KMS-11 (cell line): Measurements from ENCODE around the gene KDM2B.

ENCODE experiments used
- H2AFZ ChIP-seq: fragments of 200-600 bp; sonication (generic); 2 replicates; pipeline ENCODE4 v1.6.1; 2016; ENCODE audit warnings: antibody characterized with exemption, mixed run types, low read depth
- H3K27ac ChIP-seq: fragments of 200-600 bp; sonication (generic); 2 replicates; pipeline ENCODE4 v1.6.1; 2016; ENCODE audit warnings: mild to moderate bottlenecking, mixed run types
- H3K27me3 ChIP-seq: fragments of 200-600 bp; sonication (generic); 2 replicates; pipeline ENCODE4 v1.6.1; 2017; ENCODE audit warnings: mild to moderate bottlenecking, low read depth, mixed run types, moderate library complexity; ENCODE audit not compliant: insufficient read depth
- H3K36me3 ChIP-seq: fragments of 200-600 bp; sonication (generic); 2 replicates; pipeline ENCODE4 v1.6.1; 2017; ENCODE audit warnings: mild to moderate bottlenecking, mixed run types; ENCODE audit not compliant: insufficient read depth
- H3K4me1 ChIP-seq: fragments of 200-600 bp; sonication (generic); 2 replicates; pipeline ENCODE4 v1.6.1; 2016; ENCODE audit warnings: mild to moderate bottlenecking, low read depth, mixed run types; ENCODE audit not compliant: poor library complexity, severe bottlenecking
- H3K4me2 ChIP-seq: fragments of 200-600 bp; sonication (generic); 2 replicates; pipeline ENCODE4 v1.7.0; 2016; ENCODE audit warnings: mild to moderate bottlenecking, mixed run types
- H3K4me3 ChIP-seq: fragments of 200-600 bp; sonication (generic); IDR thresholded peaks from 2 replicates; pipeline ENCODE4 v1.6.1; 2017; ENCODE audit warnings: low read depth, low read length, mixed read lengths; ENCODE audit not compliant: insufficient read depth
- H3K79me2 ChIP-seq: fragments of 200-600 bp; sonication (generic); 2 replicates; pipeline ENCODE4 v1.6.1; 2016; ENCODE audit warnings: low read depth, mixed run types; ENCODE audit not compliant: insufficient read depth
- H3K9ac ChIP-seq: fragments of 200-600 bp; sonication (generic); 2 replicates; pipeline ENCODE4 v1.6.1; 2016; ENCODE audit warnings: mild to moderate bottlenecking, mixed run types
- H4K20me1 ChIP-seq: fragments of 200-600 bp; sonication (generic); 2 replicates; pipeline ENCODE4 v1.6.1; 2016; ENCODE audit warnings: mild to moderate bottlenecking, mixed run types; ENCODE audit not compliant: insufficient read depth
- TF ChIP-seq, protein P1 (sequence below): fragments of 200-600 bp; sonication (generic); conservative IDR thresholded peaks from 2 replicates; pipeline ENCODE4 v1.6.1; 2017; ENCODE audit warnings: low read depth, mild to moderate bottlenecking, antibody characterized with exemption, low read length, moderate library complexity, mixed read lengths

KDM2B gene

GRCh38 chr12:121626087-121626852 is 45.4 kb upstream of the KDM2B start, which contains the start of gene ORAI1:
TSS of gene ORAI1 (plus strand) at chr12:121626530.
- Histone ChIP-seq H3K4me2 (peak within 1 kb of the TSS; percentile 78), H4K20me1 (no peaks in the 10 kb centered on the region), H3K4me1 (peaks cover 22% of the 10 kb centered on the region), H3K4me3 (no peak within 1 kb of the TSS), H3K27ac (peak within 1 kb of the TSS; percentile 71), H3K79me2 (no peaks in the 10 kb centered on the region; the same call in 1 of the 2 replicates), H3K36me3 (no peaks in the 10 kb centered on the region), H3K9ac (peak within 1 kb of the TSS; percentile 75), H2AFZ (peak within 1 kb of the TSS; percentile 76), H3K27me3 (no peaks in the 10 kb centered on the region)
- TF ChIP-seq, protein P1, sequence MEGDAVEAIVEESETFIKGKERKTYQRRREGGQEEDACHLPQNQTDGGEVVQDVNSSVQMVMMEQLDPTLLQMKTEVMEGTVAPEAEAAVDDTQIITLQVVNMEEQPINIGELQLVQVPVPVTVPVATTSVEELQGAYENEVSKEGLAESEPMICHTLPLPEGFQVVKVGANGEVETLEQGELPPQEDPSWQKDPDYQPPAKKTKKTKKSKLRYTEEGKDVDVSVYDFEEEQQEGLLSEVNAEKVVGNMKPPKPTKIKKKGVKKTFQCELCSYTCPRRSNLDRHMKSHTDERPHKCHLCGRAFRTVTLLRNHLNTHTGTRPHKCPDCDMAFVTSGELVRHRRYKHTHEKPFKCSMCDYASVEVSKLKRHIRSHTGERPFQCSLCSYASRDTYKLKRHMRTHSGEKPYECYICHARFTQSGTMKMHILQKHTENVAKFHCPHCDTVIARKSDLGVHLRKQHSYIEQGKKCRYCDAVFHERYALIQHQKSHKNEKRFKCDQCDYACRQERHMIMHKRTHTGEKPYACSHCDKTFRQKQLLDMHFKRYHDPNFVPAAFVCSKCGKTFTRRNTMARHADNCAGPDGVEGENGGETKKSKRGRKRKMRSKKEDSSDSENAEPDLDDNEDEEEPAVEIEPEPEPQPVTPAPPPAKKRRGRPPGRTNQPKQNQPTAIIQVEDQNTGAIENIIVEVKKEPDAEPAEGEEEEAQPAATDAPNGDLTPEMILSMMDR, result no peak

GRCh38 chr12:121620333-121620891 is 39.6 kb upstream of the KDM2B start:
- H3K27ac ChIP-seq, result no peak overlapping the region
- H3K27me3 ChIP-seq, result no peaks in the 10 kb centered on the region
- no peaks in the 10 kb centered on the region for H3K79me2 ChIP-seq
- H2AFZ ChIP-seq, result no peak overlapping the region
- H3K4me1 ChIP-seq, result peaks cover 2% of the 10 kb centered on the region
- no peak overlapping the region for H3K9ac ChIP-seq
- no peaks in the 10 kb centered on the region for H4K20me1 ChIP-seq
- H3K4me2 ChIP-seq, result no peak overlapping the region
- H3K36me3 ChIP-seq, result no peaks in the 10 kb centered on the region
- TF ChIP-seq, protein P1, result no peak
- H3K4me3 ChIP-seq, result no peak overlapping the region

DNA sequence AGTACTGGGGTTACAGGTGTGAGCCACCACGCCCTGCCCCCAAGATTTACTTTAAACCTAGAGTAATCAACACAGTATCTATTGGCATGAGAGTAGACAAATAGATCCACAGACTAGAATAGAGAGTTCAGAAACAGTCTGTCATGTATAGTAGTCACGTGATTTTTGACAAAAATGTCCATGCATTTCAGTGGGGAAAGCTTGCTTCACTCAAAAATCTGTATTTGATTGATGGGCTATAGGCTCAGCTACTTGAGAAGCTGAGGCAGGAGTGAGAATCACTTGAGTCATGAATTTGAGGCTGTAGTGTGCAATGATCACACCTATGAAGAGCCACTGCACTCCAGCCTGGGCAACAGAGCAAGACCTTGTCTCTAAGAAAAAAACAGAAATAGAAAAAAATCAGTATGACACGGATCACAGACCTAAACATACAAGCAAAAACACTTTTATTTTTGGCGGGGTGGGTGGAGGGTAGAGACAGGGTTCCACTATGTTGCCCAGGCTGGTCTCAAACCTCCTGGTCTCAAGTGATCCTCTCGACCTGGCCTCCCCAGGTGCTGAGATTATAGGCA is 37.9 kb upstream of the KDM2B start:
- Histone ChIP-seq H4K20me1 (no peaks in the 10 kb centered on the region), H3K9ac (no peak overlapping the region), H3K36me3 (no peaks in the 10 kb centered on the region), H3K4me1 (peaks cover 7% of the 10 kb centered on the region), H3K79me2 (no peaks in the 10 kb centered on the region), H3K27ac (no peak overlapping the region), H3K4me3 (no peak overlapping the region), H2AFZ (no peak overlapping the region), H3K27me3 (no peaks in the 10 kb centered on the region), H3K4me2 (no peak overlapping the region)
- TF ChIP-seq, protein P1, result no peak

- Histone ChIP-seq H3K4me3 (no peak overlapping the region), H3K79me2 (no peaks in the 10 kb centered on the region), H3K27ac (no peak overlapping the region), H3K4me2 (no peak overlapping the region), H4K20me1 (no peaks in the 10 kb centered on the region), H3K9ac (no peak overlapping the region), H2AFZ (no peak overlapping the region), H3K27me3 (no peaks in the 10 kb centered on the region), H3K4me1 (peaks cover 7% of the 10 kb centered on the region), H3K36me3 (no peaks in the 10 kb centered on the region)
- TF ChIP-seq, protein P1, result no peak
Observed at GRCh38 chr12:121614872-121615467, 34.1 kb upstream of the KDM2B start.
